Measurements from ENCODE around the gene PTPRN2. TPM values are rescaled to one million over a fixed set of nuclear protein-coding genes. Genes with fewer than 3 reads are reported as not detected.

The PTPRN2 gene
- total and polyA plus RNA-seq, 2 of the 8 experiments (the other 6 are each of a cell fraction or from before 2014, with no cell fraction given): 2.6 to 4.5 TPM

DNA sequence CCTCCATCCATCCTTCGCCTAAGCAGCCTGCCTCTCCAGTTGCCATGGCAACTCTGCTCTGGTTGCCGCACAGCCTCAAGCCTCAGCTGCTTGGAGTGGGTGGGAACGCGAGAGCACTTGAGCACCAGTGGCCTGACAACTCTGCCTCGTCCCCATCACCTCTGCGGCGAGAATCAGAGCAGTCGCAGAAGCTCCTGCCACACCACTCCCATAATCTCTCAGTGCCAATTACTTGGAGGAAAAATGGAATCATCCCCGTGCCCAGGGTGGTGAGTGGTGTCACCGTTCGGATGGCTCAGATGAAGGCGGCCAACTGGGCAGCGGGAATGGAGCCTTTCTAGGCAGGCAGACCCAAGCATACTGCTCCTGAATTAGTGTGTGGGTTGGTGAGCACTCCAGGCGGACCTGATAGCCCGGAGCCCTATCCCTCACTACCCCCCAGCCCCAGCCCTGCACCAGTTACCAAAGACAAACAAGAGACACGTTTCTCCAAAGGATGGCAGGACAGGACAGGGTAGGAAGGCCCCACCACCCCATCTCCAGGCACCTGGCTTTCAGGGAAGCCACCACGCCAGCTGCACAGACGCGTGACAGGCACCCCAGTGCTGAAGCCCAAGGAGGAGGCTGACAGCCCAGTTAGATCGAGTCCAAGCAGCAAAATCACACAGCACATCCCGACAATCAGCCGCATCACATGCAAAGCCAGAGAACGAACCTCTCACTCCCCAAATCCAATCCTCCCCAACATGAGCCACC is 335.4 kb downstream of the PTPRN2 start (continued):
- no peak for TF ChIP-seq SAP30 (IDR thresholded peaks at IDR 0.05; ENCODE audit: insufficient read depth, insufficient replicate concordance, low read length)

Measured in H1 (cell line).